Right ventricle myocardium inferior (tissue), 1 donor: Measurements from ENCODE around the gene CRACDL. TPM values are rescaled to one million over a fixed set of nuclear protein-coding genes. Genes with fewer than 3 reads are reported as not detected.
A peak's percentile ranks its signal among the peaks of the same experiment; 100 is the strongest.

Experiments used
- ATAC-seq: fragments of 200-7000 bp; cut with Tn5 transposase; one replicate; pipeline ENCODE4 v1.9.1; 2020; ENCODE audit warnings: mild to moderate bottlenecking, moderate library complexity
- DNase-seq: peaks from one replicate; pipeline ENCODE4 v3.0.0; 2021; ENCODE audit errors: missing footprints
- intact Hi-C: fragments of 100-400 bp; cut with DNase I; formaldehyde crosslinking; loops from one replicate; pipeline ENCODE4 v1.11.0; 2022
- total RNA-seq: library from RNA; stranded (reverse); fragmentation: NEBNext Ultra II Directional; extraction: Animal tissue kit (Norgen Biotek cat#: 25700); gene quantifications from one replicate; pipeline ENCODE4 v1.2.1, GENCODE V29; 2021
- donor health status: DM: no; HTN: yes; CAD: no; lungs with severe emphysema.

Gene CRACDL
- total RNA-seq, 1 donor from 2014 or later, result 3.9 TPM

DNA sequence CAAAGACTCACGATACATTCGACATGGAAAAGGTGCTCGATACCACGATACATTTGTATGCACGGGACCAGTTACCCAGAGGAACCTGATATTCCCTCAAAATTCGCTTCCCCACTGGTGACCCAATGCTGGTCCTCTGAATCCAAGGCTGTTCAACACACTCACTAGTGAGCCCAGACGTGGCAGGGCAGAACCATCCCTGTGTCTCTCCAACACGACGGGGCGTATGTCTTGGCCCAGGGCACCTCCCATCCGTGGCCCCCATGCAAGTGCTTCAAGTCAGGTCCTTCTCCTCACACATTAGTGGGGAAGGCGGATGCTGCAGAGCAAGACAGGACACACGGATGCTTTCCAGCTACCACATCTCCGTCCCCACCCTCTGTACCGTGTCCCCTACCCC, 6.1 kb downstream of the CRACDL start:
- ATAC-seq (no peak), DNase-seq (no peak)
- intact Hi-C loops, result no loop called here

DNA sequence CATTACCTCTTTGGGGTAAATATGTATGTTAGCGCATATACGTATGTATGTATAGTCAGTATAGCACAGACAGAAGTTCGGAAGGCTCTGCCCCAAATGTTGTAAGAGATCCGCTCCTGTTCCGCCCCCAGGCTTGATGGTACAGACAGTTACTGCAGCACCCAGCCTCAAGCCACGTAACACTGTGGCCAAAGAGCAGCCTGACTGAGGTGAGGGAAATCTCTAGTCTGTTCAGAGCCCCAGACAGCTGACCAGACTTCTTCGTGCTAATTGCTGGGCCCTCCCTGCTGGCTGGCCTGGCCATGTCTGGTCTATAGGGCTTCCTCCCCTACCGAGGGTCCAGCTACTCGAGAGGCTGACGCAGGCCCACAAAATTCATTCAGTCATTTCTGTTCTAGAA, 7.8 kb downstream of the CRACDL start:
- intact Hi-C loops, result no loop called here
- no peak for ATAC-seq
- no peak for DNase-seq

DNA sequence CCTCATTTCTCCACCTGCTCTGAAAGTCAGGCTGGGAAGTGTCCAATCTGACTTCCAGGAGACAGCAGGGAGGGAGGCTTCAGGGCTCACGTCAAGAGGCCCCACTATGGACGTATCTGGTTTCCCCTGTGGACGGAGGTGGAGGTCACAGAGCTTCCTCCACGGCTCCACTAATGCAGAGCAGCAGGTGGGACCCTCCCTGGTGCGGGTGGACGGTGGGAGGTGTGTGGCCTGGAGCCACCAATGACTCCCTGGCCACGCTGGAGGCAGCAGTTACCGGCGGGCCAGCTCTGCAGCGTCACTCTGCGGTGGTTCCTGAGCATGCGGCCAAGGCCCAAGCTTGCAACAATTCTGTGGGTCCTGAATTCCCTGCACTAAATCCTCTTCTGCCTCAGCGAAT, 9.0 kb downstream of the CRACDL start:
- intact Hi-C loops, result no loop called here
- no peak for DNase-seq
- no peak for ATAC-seq

DNA sequence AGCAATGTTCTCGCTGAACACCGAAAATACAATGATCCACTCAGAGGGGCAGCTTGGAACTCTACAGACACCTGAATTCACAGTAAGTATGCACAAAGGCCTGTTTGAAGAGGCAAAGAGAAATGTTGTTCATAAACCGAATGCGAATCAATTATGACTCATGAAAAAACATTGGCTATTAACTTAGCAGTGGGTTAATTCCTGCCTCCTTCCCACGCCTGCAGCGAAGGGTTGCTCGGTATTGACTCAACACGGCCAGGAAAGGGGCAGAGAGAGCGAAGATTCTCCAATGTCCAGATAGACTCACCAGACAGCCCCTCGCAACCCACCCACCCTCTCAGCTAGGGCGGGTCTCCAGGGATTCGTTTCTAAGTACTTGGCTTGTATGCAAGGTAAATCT, 9.4 kb downstream of the CRACDL start:
- DNase-seq, result no peak
- intact Hi-C loops, result no loop called here
- no peak for ATAC-seq

DNA sequence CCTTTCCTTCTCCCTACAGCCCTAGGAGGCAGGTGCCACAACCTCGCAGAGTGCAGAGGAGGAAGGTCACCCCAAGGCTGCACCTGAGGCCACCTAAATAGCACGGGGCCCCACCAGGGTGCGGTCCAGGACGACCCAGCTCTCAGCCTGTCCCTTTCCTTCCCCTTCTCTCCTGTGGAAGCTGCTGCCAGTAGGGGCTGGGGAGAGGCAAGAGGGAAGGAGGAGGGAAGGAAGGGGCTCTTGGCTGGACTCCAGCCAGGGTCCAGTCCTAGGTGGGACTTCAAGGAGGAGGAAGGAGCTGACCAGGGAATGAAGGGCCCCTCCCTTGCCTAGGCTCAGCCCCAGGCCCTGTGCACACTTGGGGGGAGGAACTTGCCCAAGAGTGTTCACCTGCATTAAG, 11.1 kb downstream of the CRACDL start:
- no peak for DNase-seq
- no peak for ATAC-seq
- intact Hi-C loops, result no loop called here

DNA sequence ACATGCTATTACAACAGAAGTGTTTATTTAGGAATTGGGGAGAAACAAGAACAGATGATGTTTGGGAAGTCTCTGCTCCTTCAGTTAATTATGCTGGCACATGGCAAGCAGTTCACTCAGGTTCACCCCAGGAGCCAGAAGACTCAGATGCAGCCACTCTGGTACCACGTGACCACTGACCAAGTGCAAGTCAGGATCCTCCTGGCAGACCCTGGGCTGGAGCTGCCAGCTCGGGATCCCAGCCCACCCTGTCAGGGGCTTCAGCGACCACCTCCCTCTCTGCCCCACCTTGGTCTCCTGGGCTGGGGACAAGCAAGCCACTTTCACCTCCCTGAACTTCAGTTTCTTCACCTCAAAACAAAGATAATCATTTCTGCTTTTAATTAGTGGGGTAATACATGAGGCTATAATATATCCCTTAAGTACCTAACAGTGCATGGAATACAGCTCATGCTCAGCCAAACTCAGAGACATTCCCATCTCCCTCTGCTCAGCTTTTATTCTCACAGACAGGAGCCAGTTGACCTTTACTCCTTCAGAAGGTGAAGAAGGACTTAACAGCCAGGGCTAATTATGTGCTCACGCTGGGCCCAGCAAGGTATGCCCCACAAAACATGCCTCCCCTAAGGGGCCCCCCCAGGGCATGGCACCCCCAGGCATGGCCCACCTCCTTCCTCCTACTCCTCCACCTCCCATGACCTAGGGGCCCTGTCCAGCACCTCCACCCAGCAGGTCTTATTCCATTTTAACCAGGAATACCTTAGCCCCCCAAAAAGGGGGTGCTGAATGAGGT, 11.8 kb downstream of the CRACDL start:
- DNase-seq, result no peak
- ATAC-seq, result no peak
- intact Hi-C loops, result no loop called here

DNA sequence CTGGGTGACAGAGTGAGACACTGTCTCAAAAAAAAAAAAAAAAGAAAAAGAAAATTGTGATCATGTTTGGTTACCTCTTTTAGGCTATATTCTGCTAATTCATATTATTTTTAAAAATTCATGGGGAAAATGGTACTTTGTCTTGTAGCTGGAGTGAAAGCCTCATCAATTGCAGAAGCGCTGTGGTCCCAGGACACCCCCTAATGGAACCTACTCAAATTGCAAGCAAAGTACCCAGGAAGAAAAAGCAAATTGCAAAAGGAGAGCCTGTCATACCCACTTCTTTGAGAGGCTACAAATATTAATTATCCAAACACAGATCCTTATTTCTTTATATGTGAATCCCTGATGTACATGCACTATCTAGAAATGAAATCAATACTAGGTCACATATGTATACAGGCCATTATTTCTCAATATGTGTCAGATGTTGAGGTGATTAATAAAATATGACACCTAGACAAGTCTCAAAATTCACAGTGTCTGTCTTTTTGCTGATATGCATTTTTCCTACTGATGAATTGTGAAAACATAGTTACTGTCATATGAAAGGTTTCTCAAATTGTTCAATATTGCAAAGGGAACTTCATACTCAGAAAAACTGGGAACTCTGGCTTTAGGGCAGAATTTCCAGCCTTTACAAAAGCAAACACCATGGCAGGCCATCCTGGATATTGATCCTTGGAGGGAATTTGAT, 12.6 kb downstream of the CRACDL start:
- intact Hi-C loops, result no loop called here
- no peak for DNase-seq
- ATAC-seq, result no peak

DNA sequence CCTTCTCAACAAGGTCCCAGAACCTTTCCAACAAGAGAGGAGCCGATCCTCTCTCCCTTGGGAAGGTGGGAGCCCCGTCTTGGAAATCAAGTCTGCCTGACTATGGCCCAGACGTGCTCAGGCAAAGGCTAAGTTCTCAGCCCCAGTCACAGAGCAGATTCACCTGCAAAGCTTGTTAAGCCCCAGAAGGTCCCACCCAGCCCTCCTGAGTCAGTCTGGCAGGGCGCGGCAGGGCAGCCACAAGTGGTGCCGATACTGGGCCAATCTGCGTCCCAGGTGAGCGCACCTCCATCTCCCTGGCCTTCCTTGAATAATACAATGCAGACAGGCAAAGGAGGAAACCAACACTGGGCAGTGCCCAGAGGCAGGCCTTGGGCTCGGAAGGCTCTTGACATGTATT, 15.0 kb downstream of the CRACDL start:
- no peak for ATAC-seq
- intact Hi-C loops, result no loop called here
- no peak for DNase-seq

DNA sequence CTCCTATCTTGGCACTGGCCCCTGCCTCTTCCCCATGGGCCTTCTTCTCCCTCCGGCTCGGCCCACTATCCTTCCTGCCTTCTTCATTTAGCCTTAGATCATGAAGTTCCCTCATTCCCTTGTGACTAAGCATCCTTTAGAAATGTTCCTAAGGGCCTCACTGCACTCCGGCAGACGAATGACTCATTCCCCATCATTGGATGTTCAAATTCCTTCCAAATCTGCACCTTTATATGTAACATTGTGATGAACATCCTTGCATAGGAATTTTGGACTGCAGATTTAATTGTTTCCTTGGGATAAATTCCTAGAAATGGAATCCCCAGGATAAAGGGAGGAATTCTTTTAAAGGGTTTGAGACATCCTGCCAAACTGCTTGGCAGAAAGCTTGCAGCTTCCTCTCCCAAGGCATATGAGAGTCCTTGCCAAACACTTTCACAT, 19.0 kb downstream of the CRACDL start:
- DNase-seq, result no peak
- no peak for ATAC-seq
- intact Hi-C loops, result no loop called here

DNA sequence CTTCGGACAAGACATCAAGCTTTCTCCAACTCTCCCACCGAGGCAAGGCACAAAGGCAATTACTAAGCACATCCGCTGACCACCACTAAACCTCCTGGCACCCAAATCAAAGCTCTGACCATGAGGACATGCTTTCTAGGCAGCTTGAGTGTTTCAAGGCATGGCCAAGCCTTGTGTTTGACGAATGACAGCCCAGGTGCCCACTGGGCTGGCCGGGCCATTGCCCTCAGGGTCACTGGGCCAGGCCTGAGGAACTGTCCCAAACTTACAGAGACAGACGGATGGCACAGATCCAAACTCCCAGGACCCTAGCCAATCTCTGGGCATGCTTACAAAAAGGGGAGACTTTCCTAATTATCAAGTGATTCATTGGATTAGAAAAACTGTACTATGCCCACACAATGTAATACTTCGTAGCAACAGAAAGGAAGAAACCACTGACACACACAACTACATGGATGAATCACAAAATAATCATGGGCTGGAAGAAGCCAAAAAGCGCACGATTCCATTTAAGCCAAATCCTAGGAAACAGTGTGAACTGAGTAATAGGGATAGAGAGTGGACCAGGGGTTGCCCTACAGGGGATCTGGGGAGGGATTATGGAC, 20.2 kb downstream of the CRACDL start:
- ATAC-seq, result no peak
- intact Hi-C loops, result no loop called here

DNA sequence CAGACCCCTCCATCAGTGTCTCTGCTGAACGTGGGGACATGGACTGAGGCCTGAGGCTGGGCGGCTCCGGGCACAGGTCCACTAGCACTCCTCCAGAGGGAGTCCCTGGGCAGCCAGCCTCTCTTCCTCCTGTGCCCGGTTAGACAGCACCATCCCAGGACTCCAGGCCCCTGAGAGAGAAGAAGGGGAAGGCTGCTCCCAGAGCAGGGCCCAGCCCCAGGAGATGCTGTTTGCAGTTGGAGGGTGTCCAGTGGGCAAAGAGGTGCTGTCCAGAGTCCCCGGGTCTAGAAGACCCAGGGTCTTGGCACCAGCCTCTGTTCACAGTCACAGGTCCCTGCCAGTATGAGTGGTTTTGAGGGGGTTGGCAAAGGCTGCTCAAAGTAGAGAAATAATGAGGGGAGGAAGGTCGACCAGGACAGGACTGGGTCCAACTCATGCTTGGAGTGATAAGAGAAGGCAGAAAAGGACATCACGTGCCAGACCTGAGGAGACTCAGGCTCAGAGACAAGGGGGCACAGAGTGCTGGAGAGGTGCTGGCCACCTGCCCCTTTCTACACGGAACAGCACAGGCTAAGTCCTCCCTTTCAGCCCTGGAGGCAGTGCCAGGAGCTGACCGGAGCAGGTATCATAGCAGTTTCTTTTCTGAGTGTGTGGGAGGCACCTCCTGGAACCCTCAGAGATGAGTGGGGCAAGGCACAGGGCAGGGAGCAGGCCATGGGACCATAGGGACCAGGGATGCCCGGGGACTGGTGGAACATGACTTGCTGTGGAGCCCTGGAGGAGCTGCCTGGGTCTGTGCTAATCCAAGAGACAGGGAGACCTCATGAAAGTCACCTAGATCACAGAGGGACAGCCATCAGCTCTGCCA, 21.1 kb downstream of the CRACDL start:
- DNase-seq, result no peak
- ATAC-seq, result no peak
- intact Hi-C loops, result no loop called here

More for the DNA sequence above, 20.2 kb downstream of the CRACDL start:
- no peak for DNase-seq

DNA sequence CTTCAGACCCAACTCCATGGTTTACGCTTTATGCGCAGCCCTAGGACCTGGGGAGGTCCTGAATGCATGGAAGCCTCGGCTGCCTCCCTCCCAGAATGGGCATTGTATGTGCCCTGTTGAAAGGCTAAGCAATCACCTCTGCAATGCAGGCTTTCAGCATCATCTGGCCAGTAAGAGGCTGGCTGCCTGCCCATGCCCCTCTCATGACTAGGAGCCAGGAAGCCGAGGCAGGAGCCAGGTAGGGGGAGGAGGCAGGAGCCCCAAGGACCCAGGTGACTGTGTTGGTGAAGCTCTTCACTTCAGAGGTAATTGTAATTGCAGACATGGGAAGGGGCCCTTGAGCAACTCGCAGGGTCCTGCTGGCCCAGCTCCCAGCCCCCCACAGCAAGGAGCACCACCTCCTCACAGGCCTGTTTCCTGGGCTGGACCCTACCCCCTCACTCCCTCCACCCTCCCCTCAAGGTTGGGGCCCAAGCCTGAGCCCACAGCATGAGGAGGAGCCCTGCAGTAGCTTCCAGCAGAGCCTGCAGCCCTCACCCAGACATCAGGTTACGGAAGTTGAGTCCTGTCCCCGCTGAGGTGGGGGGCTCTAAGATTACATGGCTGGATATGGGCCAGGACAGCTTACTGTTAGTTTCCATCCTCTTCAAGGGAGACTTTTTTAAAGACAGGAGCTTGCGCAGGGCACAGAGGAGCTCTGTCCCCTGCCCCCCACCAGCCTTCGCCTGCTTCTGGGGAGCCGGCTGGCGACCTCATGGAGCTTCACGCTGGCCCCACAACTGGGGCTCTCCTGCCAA, 21.9 kb downstream of the CRACDL start:
- intact Hi-C loops, result no loop called here
- DNase-seq, result no peak
- no peak for ATAC-seq

DNA sequence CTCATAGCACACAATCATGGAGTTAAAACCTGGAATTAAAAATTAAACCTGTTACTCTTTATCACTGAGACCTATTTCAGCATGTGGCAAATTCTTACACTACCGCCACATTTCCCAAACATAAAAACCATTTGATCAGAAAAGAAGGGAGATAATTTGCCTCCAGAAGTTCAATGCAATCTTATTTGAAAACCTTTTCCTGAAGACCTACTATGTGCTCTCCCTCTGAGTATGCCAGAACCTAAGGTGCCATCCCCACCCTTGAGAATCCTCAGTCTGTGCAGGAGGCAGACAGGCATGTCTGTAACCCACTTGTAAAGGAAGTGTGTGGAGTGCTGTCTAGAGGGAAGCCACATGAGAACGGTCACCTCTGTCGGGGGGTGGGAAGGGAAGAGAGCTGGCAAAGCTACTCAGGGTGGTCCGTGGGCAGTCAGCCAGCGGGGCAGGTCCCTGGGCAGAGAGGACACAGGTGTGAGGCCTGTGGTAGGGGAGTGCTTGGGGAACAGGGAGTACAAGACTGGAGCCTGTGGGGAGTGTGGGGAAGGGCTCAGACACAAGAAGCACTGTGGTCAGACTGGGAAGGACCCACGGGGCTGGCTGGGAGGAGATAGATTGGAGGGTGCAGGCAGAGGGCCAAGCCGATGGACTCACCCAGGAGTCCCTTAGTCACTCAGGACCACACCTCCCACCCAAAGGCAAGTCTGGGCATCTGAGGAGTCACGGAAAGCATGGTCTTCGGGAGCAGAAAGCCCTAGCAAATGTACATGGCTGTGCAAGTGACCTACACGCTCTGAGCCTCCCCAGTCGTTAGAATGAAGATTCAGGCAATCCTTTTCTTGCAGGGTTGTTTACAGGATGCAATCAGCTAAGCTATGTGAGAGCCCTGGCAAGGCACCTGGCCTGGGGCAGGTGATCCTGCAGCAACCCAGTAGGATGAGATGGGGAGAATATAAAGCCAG, 22.8 kb downstream of the CRACDL start:
- intact Hi-C loops, result no loop called here
- DNase-seq, result no peak
- no peak for ATAC-seq

DNA sequence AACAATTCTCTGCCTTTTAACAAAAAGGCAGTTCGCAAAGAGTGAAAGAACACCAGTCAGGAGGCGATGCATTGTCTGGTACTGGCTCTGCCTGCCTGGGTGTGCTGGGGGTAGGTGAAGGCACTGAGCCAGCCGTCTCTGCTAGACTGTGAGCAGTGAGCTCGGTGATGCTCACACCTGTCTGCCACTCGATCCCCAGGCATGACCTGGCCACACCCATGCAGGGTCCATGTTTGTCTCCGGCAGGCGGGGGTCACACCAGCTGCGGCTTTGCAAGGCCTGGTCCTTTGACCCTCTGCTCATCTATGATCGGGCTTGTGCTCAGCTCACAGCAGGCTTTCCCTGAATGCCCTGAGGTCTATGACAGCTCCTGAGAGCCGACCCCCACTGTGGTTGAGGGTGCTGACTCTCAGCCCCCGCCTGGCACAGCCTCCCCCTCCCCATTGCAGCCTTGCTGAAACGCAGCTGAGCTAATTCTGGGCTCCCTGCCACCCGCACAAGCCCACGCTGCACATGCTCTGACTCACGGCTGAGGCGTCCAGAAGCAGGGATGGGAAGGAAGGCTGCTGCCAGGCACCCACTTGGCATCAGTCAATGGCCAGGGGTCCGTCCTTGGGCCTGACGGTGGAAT, 23.7 kb downstream of the CRACDL start:
- DNase-seq (no peak), ATAC-seq (peak; percentile 61)
- intact Hi-C loops, result no loop called here

DNA sequence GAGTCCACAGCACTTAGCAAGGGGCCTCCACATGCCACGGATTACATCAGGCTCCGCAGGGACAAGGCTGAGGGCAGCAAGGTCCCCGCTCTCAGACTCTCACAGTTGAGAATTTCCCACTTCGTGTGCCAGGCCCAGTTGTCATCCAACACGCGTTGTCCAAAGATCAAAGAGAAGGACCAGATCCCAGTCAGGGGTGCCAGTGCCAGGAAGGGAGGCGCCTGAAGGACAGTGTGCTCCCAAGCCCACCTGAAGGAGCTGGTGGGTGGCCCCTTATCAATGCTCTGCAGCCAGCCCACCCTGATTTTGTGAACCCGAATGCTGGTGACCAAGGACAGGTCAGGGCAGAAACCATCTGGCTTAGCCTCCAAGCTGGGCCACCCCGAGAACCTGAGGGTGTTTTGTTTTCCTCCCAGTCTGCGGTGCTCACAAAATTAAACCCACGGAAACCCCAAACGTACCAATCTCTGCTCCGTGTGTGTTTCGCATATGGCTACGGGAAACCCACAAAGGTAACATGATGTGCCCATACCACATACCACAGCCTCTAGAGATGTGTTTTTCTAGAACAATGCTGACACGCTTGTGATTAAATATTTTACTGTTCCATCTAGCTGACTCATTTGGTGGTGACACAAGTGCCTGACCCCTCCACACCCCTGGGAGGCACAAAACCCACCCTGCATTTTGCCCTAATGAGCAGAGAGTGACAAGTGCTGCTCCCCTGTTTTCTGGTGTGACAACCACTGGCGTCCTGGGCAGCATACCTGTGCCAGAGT, 24.5 kb downstream of the CRACDL start:
- no peak for DNase-seq
- no peak for ATAC-seq
- intact Hi-C loops, result no loop called here

DNA sequence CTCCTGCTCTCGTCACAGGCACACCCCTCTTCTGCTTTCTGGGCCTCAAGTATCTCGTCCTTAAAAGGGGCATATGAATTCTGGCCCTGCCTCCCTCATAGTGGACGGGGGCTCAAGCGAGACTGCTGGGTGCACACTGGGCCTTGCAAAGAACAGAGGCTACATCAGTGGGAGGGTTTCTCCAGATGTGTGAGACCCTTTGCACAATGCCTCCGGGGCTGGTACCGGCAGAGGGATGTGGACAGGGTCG, 25.0 kb downstream of the CRACDL start:
- intact Hi-C loops, result no loop called here
- DNase-seq (no peak), ATAC-seq (no peak)
